ENCODE measurements around the gene FAM168A.
"Not testable (repeated sequence)": the region's sequence is repeated elsewhere in the genome, so short reads cannot be mapped to it uniquely, and the experiment has no call there.

FAM168A gene

DNA sequence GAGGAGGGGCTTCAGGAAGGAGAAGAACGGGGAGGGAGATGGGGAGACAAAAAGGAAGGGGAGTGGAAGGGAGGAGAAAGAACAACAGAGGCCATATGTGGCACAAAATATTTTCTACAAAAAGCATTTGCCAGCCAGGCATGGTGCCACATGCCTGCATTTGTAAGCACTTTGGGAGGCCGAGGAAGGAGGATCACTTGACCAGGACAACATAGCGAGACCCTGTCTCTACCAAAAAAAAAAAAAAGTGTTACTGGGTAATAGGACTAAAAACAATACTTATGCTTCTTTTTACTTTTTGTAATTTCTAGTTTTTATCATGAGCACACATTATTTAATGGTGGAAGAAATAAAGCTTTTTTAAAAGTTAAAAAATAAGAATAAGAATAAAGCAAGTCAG, 5.3 kb downstream of the FAM168A start:
- DNase-seq, result no peak

DNA sequence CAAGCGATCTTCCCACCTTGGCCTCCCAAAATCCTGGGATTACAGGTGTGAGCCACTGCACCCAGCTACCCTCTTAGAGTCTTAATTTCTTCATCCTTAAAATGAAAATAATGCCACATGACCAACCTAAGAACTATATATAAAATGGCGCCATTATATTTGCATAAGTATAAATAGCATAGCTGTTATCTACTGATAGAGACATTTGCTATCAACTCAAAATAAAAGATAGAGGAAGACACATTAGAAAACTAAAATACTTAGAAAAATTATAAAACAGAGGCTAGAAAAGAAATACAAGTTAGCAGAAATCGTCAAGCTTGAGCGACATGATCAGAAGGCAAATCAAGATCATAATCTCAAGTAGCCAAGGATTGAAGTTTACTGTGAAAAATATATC, 6.2 kb downstream of the FAM168A start:
- no peak for DNase-seq

DNA sequence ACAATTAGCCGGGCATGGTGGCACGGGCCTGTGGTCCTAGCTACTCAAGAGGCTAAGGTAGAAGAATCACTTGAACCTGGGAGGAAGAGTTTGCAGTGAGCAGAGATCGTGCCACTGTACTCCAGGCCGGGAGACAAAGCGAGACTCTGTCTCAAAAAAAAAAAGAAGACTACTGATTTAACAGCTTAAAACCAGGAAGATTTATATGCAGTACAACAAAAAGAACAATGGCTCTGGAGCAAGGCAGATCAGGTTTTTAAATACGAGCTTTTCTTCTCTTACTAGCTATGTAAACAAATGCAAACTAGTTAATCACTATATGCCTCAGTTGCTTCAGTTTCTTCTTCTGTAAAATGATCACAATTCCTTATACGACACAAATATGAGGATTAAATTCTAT, 6.9 kb downstream of the FAM168A start:
- DNase-seq, result no peak

DNA sequence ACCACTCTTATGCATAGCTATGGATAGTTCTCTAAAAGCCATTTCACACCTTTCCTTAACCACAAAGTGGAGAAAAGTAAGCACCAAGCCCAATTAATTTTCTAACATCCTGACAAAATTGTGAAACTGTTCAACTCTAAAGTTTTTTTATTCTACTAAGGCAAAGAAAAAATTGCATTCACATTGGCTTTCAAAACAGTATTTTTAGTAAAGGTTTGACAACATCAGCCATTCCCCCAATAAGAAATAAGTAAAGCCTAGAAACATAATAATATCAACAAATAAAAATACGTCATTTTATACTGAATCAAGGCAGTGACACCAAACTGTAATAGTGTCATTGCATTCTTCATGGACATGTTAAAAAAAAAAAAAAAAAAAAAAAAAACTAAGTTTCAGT, 11.1 kb downstream of the FAM168A start:
- no peak for DNase-seq

DNA sequence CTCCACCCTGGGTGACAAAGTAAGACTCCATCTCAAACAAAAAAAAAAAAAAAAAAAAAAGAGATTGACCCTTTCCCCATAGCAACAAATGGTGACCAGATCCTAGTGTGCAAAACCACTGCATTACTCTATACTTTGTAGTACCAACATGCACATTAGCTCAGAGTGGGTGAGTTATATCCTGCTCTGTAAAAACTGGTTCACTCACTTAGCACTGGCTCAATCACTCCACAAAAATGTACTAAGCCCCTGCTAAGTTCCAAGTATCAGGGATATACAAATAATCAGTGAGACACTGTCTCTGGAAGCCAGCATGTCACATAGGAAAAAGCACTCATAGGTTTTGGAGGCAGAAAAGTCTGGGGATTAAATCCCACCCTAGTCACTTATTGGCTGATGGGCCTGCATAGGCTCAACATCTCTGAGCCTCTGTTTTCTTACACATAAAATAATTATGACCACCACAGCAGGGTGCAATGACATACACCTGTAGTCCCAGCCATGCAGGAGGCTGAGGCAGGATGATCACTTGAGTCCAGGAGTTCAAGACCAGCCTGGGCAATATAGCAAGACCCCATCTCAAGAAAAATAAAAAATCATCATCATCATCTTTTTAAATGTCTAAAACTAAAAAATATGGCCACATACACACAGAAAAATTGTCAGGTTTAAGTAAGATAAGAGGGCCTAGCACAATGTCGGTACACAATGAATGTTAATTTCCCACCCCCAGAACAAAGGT, 11.9 kb downstream of the FAM168A start:
- DNase-seq, result no peak

DNA sequence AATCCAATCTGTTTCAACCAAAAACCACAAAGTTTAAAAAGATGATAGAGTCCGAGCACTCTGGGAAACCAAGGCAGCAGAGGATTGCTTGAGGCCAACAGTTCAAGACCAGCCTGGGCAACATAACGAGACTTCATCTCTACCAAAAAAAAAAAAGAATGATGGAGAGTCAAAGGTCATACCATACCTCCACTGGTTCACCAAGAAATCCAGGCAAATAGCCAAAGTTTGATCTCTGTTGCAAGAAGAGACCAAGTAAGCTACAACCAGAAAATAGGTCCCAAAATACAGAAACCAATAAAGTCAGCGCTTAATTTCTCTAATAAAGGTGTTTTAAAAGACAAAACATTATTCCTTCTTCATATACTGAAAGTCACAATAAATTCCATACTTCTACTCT, 13.1 kb downstream of the FAM168A start:
- DNase-seq, result no peak

DNA sequence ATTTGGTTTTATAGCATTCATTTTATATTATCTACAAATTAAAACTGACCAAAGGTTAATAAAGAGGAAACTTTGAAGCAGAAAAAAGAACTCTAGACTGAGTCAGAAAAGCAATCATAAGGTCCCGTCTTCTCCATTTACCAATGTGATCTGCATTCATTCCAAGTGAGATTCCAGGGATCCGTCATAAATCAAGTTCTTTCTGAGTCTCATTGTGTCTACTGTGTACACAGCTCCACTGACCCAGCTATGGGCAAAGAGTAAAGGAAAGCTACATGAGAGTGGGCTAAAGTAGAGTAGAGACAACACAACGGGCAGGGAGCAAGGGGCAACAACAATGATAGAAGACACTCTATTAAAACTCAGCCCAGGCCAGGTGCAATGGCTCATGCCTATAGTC, 15.3 kb downstream of the FAM168A start:
- DNase-seq, result no peak

DNA sequence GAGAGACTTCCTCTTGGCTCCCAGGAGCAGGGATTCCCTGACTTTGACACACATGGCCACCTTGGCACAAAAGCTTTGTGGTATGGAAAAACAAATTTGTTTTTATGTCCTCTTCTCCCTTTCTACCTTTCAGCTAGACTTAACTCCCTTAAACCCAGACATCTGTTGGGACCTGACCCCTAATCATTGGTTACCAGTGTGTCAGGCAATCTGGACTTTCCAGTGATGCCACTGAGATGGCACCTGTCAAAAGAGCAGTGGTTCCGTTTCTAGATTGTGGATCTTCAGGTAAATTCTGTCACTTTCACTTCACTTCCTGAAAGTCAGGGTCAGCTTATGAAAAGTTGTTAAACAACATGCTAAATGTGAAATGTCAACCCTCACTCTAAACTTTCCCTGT, 17.2 kb downstream of the FAM168A start:
- not testable (repeated sequence) for DNase-seq

DNA sequence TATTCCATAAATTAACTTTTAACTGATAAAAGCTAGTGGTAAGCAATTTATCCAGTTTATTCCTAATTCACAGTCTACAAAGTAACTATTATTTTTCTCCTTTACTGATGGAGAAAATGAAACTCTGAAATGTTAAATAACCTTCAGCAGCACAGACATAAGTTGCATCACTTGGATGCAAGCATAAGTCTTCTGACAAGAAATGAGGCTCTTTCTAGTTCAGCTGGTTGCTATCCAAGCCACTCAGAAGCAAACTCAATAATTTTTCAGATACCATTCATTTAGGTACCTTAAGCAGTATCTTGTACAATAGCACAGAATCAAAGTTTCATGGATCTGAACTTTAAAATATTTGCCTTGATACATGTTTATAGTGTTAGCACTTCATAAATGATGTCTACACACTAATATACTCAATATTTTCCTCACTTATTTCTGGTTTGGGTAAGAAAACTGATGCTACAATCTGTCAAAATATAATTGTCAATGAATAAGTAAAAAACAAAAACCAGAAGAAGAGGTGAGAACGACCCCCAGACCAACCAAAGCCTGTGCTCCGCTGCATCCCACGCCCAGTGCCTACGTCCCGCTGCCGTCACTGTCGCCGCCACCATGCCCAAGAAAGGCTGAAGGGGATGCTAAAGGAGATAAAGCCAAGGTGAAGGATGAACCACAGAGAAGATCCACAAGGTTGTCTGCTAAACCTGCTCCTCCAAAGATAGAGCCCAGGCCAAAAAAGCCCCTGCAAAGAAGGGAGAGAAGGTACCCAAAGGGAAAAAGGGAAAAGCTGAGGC, 18.1 kb downstream of the FAM168A start:
- no peak for DNase-seq

DNA sequence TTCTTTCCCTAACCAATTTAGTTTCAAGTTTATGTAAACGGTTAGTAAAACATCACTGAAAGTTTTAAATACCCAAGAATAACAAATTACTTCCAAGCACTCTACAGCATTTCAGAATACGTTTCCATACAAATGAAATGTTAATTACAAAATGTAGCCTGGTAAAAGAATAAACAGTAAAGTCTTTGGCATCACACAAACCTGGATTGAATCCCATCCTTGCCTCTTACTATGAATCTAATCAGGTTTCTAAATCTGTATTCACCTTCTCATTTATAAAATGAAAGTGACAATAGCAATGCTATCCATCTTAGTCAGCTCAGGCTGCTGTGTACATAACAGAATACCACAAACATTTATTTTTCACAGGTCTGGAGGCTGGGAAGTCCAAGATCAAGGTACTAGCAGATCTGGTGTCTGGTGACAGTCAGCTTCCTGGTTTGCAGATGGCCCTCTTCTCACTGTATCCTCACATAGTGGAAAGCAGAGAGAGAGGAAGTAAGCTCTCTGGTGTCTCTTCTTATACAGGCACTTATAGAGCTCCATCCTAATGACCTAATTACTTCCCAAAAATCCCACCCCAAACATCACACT, 19.2 kb downstream of the FAM168A start:
- DNase-seq, result no peak

DNA sequence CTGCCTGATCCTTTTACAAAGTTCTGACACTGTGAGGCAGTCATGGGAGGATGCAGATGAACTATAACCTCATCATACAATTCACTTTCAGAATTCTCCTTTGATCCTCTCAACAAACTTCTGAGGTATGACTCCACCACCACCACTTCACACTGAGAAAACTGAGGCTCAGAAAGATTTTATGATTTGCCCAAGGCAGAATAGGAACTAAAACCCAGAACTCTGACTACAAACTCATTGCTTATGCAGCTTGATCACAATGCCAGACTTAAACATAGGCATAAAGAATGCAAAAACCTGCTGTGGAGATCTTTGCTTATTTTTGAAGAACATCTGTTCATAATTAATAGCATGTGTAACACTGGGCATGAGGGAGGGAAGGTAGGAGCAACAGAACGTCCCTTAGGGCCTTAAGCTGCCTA, 20.4 kb downstream of the FAM168A start:
- no peak for DNase-seq

DNA sequence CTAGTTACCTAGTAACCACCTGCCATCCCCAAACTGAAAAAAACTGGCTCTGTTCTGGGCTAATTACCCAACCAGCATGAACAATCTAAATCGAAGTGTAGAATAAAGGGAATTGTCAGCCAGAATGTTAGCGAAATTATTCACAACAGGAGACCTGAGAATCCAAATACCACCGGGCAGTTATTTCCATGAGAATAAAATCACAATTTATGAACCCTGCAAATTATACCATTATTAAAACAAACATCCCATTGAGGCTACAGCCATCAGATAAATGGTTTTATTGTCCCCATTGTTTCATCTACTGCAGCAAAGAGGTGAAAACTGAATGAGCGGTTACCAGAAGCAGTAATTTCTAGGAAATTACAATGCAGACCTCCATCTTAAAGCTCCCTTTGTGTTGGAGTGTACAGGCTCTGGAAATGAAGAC, 21.7 kb downstream of the FAM168A start:
- no peak for DNase-seq

DNA sequence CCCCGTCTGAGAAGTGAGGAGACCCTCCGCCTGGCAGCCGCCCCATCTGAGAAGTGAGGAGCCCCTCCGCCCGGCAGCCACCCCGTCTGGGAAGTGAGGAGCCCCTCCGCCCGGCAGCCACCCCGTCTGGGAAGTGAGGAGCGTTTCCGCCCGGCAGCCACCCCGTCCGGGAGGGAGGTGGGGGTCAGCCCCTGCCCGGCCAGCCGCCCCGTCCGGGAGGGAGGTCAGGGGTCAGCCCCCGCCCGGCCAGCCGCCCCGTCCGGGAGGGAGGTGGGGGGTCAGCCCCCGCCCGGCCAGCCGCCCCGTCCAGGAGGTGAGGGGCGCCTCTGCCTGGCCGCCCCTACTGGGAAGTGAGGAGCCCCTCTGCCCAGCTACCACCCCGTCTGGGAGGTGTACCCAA, 25.9 kb downstream of the FAM168A start:
- DNase-seq, result not testable (repeated sequence)

DNA sequence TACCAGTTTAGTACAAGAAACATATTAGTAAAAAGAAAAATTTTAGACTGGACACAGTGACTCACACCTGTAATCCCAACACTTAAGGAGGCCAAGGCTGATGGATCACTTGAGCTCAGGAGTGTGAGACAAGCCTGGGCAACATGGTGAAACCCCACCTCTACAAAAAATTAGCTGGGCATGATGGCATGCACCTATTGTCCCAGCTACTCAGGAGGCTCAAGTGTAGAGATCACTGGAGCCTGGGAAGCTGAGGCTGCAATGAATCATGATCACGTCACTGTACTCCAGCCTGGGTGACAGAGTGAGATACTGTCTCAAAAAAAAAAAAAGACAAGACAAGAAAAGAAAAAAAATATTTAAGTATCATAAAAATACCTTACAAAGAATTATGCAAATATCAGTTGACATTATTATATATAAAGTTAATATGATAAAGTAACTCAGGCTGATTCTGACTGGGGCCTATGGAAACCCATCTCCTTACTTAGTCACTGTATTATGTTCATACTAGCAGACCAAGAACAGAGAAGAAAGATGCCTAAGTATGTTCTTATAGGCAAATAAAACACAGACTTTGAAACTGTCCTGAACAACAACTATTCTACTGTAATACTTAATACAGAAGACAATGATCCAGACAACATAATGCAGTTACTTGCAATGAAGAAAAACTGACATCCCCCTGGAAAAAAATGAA, 27.3 kb downstream of the FAM168A start:
- DNase-seq, result peak; percentile 29 to 51

DNA sequence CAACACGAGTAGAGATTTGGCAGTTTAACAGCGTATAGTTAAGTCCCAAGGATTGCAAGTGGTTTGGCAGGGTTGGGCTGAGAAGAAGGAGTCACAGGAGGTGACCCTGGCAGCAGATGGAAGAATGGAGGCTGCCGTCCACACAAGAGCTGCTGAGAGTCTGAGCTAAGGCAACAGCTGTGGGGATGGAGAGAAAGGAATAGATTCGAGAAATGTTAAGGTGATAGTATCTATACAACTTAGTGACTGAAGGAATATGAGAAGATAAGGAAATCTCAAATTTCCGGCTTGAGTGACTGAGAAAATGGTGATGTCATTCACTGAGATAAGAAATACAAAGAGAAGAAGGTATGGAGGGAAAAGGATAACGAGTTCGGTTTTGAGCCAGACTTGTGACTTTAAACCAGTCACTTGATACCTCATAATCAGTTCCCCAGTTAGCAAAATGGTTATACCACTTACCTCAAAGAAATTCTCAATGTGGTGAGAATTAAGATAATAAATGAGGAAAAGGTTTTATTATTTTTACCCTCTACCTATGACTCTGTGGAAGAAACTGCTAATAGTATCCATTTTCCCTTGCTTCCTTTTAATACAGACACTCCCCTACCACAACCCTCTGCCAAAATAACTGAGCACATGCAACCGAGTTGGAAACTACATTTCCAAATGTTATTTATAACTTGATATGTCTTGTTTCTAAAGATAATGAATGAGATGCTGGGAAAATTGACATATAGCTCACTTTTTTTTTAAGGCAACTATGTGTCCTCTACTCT, 30.7 kb downstream of the FAM168A start:
- DNase-seq, result no peak

DNA sequence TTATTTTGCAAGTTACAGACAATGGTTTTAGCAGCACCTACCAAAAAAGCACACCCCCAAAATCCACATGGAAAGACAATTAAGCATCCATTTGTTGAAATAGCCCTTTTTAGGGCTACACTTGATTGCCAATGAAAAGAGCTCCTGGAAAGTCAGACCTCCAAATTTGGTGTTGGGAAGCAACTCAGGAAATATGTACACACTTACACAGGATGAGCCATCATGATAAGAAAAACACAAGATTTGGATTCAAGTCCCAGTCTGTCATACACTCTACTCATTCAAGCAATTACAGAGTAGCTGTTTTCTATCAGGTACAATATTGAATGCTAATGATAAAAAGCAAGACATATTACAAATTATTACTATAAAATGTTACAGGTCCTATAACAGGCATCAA, 31.5 kb downstream of the FAM168A start:
- no peak for DNase-seq

DNA sequence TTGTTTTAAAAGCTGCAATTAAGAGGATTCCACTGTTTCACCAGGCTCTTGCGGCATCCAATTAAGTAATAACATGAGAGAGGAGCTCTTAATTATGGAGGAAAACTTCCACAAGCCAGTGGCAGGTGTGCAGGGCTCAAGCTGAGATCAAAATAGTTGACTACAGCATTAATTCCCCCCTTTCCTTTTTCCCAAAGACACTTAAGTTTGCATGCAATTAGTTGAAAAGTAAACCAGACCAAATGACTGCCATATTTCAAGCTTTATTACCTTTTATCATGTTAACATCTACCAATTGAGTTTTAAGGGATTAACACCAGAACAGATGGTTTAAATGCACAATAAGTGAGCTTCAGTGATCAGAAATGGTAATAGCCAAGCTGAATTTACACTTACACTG, 32.1 kb downstream of the FAM168A start:
- no peak for DNase-seq

DNA sequence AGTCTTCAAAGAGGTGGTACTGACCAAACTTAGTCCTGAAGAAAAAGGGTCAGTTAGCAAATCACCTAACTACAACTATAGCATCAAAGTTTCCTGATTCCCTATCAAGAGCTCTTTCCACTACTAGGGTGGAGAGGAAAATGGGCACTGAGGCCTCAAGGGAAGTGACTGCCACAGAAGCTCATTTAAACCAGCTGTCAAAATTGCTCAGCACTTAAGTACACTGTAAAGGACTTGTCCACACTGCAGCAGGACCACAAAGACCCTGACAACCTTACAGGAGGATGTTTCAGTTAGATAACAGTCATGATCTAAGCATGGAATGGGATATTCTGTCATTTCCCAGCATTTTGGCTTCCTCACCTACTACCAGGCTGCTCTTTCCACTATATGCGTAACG, 33.0 kb downstream of the FAM168A start:
- DNase-seq, result no peak

DNA sequence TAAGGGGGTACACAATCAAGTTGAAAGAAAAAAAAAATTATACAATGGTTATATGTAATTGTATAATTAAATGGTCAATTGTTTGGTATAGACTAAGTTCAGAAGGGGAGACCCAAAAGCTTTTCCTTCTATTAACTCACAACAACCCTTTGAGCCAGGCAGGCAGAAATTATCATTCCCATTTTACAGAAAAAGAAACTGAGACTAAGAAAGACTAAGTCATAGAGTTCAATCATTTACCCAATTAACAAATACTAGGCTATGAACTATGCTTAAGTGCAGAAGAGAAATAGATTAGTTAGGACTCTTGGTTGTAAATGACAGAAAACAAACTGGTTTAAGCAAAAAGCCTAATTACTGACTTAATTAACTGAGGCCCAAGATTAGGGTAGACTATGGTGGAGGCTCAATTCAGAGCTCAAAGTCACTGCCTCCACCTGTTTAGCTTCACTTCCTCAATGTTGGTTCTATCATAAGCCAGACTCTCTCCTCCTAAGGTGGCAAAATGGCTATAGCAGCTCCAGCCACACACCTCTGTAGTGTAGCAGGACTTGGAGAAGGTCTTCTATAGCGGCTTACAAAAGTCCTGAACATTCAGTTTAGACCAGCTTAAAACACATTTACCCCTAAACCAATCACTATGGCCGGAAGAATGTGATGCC, 34.2 kb downstream of the FAM168A start:
- DNase-seq, result no peak

DNA sequence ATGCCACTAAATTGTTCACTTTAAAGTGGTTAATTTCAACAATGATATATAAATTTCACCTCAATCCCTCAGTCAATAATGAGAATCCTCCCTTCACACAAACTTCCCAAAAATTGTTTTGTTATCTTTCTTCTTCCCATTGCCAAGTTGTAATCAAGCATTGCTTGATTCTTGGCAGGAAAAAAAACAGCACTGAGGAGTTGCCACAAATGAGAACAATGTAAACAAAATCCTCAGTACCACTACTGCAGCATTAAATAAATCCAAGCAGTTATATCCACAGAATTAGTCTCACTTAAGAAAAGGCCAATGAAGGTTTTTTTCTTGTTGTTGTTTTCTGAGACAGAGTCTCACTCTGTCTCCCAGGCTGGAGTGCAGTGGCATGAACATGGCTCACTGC, 38.2 kb downstream of the FAM168A start:
- no peak for DNase-seq

DNA sequence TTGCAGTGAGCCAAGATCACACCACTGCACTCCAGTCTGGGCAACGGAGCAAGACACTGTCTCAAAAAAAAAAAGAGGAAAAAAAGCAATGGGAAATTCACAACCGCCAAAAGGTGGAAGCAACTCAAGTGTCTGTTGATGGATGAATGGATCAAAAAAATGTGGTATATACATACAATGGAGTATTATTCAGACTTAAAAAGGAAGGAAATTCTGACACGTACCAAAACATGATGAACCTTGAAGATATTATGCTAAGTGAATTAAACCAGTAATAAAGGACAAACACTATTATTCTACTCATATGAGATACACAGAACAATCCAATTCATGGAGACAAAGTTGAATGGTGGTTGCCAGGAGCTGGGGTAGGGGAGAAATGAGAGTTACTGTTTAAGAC, 40.9 kb downstream of the FAM168A start:
- DNase-seq, result no peak

DNA sequence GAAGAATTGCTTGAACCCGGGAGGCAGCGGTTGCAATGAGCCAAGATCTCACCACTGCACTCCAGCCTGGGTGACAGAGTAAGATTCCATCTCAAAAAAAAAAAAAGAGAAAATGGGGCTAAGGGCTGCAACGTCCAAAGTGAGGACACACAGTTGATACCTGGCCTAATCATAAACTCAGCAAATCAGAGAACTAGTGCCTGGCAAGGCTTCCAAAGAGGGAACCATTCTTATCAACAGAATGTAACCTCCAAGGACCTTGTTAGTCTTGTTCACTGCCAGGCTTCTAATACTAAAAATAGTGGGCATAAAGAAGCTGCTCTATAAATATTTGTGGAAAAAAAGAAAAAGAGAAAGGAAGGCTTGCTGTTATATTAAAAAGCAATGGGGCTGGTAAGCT, 42.3 kb downstream of the FAM168A start:
- DNase-seq, result no peak
